Measurements from ENCODE around the gene C1RL. TPM values are rescaled to one million over a fixed set of nuclear protein-coding genes. Genes with fewer than 3 reads are reported as not detected.

C1RL gene
- polyA plus RNA-seq, 2 of the 4 experiments (the other 2 are of a cell fraction), result 25.2 to 30.4 TPM

- Histone ChIP-seq H3K27ac (0 out of 6 replicates have a peak overlapping the region, but pooled peaks of 1 of the 2 experiments have one; percentile 7), H3K4me3 (no peak overlapping the region), H3K4me1 (no peaks in the 10 kb centered on the region), H3K4me2 (no peak overlapping the region), H3K9me3 (no peaks in the 10 kb centered on the region)
- no peak for ATAC-seq
- DNase-seq (ENCODE audit: low read depth in 1 of 2, low spot score in 1 of 2), result no peak
- 79% methylated on average over 6 of the region's 6 CpGs for WGBS (ENCODE audit: missing lambda C conversion rate)
- ChIA-PET CTCF (interaction anchor here (9.8 to 13.8 kb wide), 2 partner anchors 7 to 38 kb away, joined by 84 to 150 read pairs; partner anchors contain the start of genes C1RL and C1S), POLR2A (no interaction called here)
- no peak for TF ChIP-seq FOSB (CRISPR knock-in tag; IDR thresholded peaks at IDR 0.05)
- no peak for TF ChIP-seq ZFP36 (IDR thresholded peaks at IDR 0.05; ENCODE audit: borderline replicate concordance, partially characterized antibody)
- no peak for TF ChIP-seq HOXB13 (CRISPR knock-in tag; IDR thresholded peaks at IDR 0.05; ENCODE audit: low read depth)
- TF ChIP-seq MAX (IDR thresholded peaks at IDR 0.05), result no peak
- TF ChIP-seq BCL3 (IDR thresholded peaks at IDR 0.05), result no peak
- no peak for FAIRE-seq
Observed at GRCh38 chr12:7072035-7072434, 37.0 kb downstream of the C1RL start.

- no peak overlapping the region for H3K27ac ChIP-seq
- FAIRE-seq, result no peak
- H3K4me1 ChIP-seq, result no peaks in the 10 kb centered on the region
- ChIA-PET POLR2A (no interaction called here), CTCF (interaction anchor here (0.6 to 16.5 kb wide), 7 partner anchors 4 to 427 kb away, joined by 3 to 309 read pairs (median 9); partner anchors contain the start of genes C1R, C1RL and C1S)
- WGBS (ENCODE audit: missing lambda C conversion rate), result 82% methylated on average over 6 of the region's 6 CpGs
- no peaks in the 10 kb centered on the region for H3K9me3 ChIP-seq
- TF ChIP-seq RCOR1 (IDR thresholded peaks at IDR 0.05; ENCODE audit: low read depth, low read length), result no peak
- TF ChIP-seq POLR2A (IDR thresholded peaks at IDR 0.05; ENCODE audit: low read length), result no peak
- no peak for TF ChIP-seq HMGXB4 (CRISPR knock-in tag; IDR thresholded peaks at IDR 0.05; ENCODE audit: borderline replicate concordance)
- no peak for TF ChIP-seq MAX (IDR thresholded peaks at IDR 0.05)
- no peak for TF ChIP-seq USF2 (IDR thresholded peaks at IDR 0.05)
- no peak for TF ChIP-seq RAD21 (conservative IDR thresholded peaks at IDR 0.05 in 1 of 2, IDR thresholded peaks at IDR 0.05 in 1 of 2)
- TF ChIP-seq EP300 (IDR thresholded peaks at IDR 0.05), result no peak
- no peak for TF ChIP-seq EHMT2 (IDR thresholded peaks at IDR 0.05; ENCODE audit: low read depth)
- TF ChIP-seq E2F6 (IDR thresholded peaks at IDR 0.05; ENCODE audit: borderline replicate concordance, low read depth), result no peak
- no peak for TF ChIP-seq ZFP36 (IDR thresholded peaks at IDR 0.05; ENCODE audit: borderline replicate concordance, partially characterized antibody)
- no peak for TF ChIP-seq FOXS1 (CRISPR knock-in tag; IDR thresholded peaks at IDR 0.05)
- ATAC-seq, result no peak
- no peak overlapping the region for H3K4me3 ChIP-seq
- DNase-seq (ENCODE audit: low read depth in 1 of 2, low spot score in 1 of 2), result no peak
- H3K4me2 ChIP-seq, result no peak overlapping the region
Observed at GRCh38 chr12:7069386-7069785, 39.6 kb downstream of the C1RL start.

GRCh38 chr12:7068994-7069346 is 40.0 kb downstream of the C1RL start:
- Histone ChIP-seq H3K4me1 (no peaks in the 10 kb centered on the region), H3K27ac (no peak overlapping the region), H3K4me3 (no peak overlapping the region), H3K4me2 (no peak overlapping the region), H3K9me3 (no peaks in the 10 kb centered on the region)
- ChIA-PET POLR2A (no interaction called here), CTCF (interaction anchor here (1.9 to 16.5 kb wide), 5 partner anchors 4 to 42 kb away, joined by 5 to 309 read pairs (median 150); partner anchors contain the start of genes C1R, C1RL and C1S)
- WGBS (ENCODE audit: missing lambda C conversion rate), result 78% methylated on average over 2 of the region's 2 CpGs
- FAIRE-seq (no peak), DNase-seq (ENCODE audit: low read depth in 1 of 2, low spot score in 1 of 2) (no peak), ATAC-seq (no peak)
- TF ChIP-seq EP300 (IDR thresholded peaks at IDR 0.05), result no peak
- no peak for TF ChIP-seq PBX3 (IDR thresholded peaks at IDR 0.05)
- TF ChIP-seq SREBF2 (IDR thresholded peaks at IDR 0.05), result no peak
- TF ChIP-seq E2F6 (IDR thresholded peaks at IDR 0.05; ENCODE audit: borderline replicate concordance, low read depth), result no peak
- TF ChIP-seq HDAC2 (IDR thresholded peaks at IDR 0.05), result no peak
- TF ChIP-seq GATA3 (IDR thresholded peaks at IDR 0.05; ENCODE audit: borderline replicate concordance), result no peak
- TF ChIP-seq RAD21 (conservative IDR thresholded peaks at IDR 0.05 in 1 of 2, IDR thresholded peaks at IDR 0.05 in 1 of 2), result no peak
- no peak for TF ChIP-seq TFCP2L1 (CRISPR knock-in tag; IDR thresholded peaks at IDR 0.05)
- TF ChIP-seq JUNB (IDR thresholded peaks at IDR 0.05), result no peak
- no peak for TF ChIP-seq EHMT2 (IDR thresholded peaks at IDR 0.05; ENCODE audit: low read depth)
- TF ChIP-seq JUN (IDR thresholded peaks at IDR 0.05), result no peak
- no peak for TF ChIP-seq NR3C1 (IDR thresholded peaks at IDR 0.05)
- TF ChIP-seq NPAS2 (CRISPR knock-in tag; IDR thresholded peaks at IDR 0.05; ENCODE audit: borderline replicate concordance), result no peak
- no peak for TF ChIP-seq ZFP36 (IDR thresholded peaks at IDR 0.05; ENCODE audit: borderline replicate concordance, partially characterized antibody)
- TF ChIP-seq ATOH8 (CRISPR knock-in tag; IDR thresholded peaks at IDR 0.05; ENCODE audit: low read depth), result no peak
